ENCODE data around the gene RLBP1.

RLBP1 gene

DNA sequence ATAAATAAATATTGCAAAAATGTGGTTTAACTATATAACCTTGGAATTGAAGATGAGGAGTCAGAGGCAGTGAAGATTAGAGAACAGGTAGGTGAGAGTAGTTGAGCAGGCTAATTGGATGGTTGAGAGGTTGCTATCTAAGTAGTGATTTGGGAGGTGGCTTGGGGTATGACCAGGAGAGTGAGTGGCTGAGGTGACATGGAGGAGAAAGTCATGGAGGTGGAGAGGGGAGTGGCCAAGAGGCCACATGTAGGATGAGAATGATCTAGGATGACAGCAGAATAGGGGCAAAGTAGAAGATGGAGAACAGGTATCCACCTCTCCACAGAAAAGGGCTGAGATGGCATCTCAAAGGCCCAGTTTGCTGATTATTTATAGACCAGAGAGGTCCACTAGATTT lies 10.5 kb upstream of the RLBP1 start:
- no peak for DNase-seq (ENCODE audit: low read depth)
- H3K4me3 ChIP-seq (ENCODE audit: control insufficient read depth, low read depth, low read length): no peak overlapping the region
- TF ChIP-seq, protein P1, sequence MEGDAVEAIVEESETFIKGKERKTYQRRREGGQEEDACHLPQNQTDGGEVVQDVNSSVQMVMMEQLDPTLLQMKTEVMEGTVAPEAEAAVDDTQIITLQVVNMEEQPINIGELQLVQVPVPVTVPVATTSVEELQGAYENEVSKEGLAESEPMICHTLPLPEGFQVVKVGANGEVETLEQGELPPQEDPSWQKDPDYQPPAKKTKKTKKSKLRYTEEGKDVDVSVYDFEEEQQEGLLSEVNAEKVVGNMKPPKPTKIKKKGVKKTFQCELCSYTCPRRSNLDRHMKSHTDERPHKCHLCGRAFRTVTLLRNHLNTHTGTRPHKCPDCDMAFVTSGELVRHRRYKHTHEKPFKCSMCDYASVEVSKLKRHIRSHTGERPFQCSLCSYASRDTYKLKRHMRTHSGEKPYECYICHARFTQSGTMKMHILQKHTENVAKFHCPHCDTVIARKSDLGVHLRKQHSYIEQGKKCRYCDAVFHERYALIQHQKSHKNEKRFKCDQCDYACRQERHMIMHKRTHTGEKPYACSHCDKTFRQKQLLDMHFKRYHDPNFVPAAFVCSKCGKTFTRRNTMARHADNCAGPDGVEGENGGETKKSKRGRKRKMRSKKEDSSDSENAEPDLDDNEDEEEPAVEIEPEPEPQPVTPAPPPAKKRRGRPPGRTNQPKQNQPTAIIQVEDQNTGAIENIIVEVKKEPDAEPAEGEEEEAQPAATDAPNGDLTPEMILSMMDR (conservative IDR thresholded peaks at IDR 0.05; ENCODE audit: control insufficient read depth, insufficient read depth, low read depth, low read length): no peak

DNA sequence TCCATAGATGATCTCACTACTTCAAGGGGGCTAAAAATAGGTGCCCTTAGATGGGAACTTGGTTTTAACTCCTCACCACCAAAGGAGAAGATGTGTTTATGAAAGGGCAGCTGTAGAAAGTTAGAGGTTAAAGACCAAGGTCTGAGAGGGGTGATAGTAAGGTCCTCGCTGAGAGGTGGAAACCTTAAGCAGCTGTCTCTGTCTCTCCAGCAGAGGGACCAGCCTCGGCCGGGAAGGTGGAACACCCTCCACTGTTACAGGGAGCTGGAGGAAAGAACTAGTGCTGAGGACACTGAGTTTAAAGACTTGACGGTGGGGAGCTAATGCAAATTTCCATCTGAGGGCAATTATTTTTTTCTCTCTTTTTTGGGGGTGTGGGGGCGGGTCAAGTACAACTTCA lies 8.9 kb upstream of the RLBP1 start:
- no peak overlapping the region for H3K4me3 ChIP-seq (ENCODE audit: control insufficient read depth, low read depth, low read length)
- no peak for DNase-seq (ENCODE audit: low read depth)
- TF ChIP-seq, protein P1 (conservative IDR thresholded peaks at IDR 0.05; ENCODE audit: control insufficient read depth, insufficient read depth, low read depth, low read length): peak; percentile 22

DNA sequence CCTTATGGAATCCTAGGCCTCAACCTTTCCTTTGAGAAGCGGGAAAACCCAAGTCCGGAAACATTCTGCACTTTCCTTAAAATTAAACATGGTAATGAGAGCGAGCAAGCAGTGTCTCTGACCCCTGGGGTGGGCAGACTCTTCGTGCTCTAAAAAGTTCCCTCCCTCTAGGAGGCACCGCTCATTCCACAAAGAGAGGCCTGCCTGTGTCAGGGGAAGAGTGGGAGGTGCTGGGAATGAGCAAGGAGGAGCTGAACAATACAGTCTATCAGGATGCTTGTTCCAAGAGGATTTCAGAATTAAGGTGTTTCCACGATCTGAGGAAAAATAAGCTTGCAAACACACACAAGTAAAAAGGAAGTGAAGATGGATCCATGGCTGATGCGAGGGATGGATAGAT lies 6.0 kb upstream of the RLBP1 start:
- DNase-seq (ENCODE audit: low read depth): no peak
- H3K4me3 ChIP-seq (ENCODE audit: control insufficient read depth, low read depth, low read length): no peak overlapping the region
- TF ChIP-seq, protein P1 (conservative IDR thresholded peaks at IDR 0.05; ENCODE audit: control insufficient read depth, insufficient read depth, low read depth, low read length): no peak

- TF ChIP-seq, protein P1 (conservative IDR thresholded peaks at IDR 0.05; ENCODE audit: control insufficient read depth, insufficient read depth, low read depth, low read length): no peak
- no peak overlapping the region for H3K4me3 ChIP-seq (ENCODE audit: control insufficient read depth, low read depth, low read length)
- no peak for DNase-seq (ENCODE audit: low read depth)
These were observed 5.2 kb upstream of the RLBP1 start for GRCh38 chr15:89226359-89227221.

GRCh38 chr15:89225588-89225987 lies 4.2 kb upstream of the RLBP1 start:
- no peak overlapping the region for H3K4me3 ChIP-seq (ENCODE audit: control insufficient read depth, low read depth, low read length)
- TF ChIP-seq, protein P1 (conservative IDR thresholded peaks at IDR 0.05; ENCODE audit: control insufficient read depth, insufficient read depth, low read depth, low read length): no peak
- DNase-seq (ENCODE audit: low read depth): no peak

GRCh38 chr15:89218531-89218930 lies 2.8 kb downstream of the RLBP1 start:
- no peak overlapping the region for H3K4me3 ChIP-seq (ENCODE audit: control insufficient read depth, low read depth, low read length)
- no peak for DNase-seq (ENCODE audit: low read depth)
- TF ChIP-seq, protein P1 (conservative IDR thresholded peaks at IDR 0.05; ENCODE audit: control insufficient read depth, insufficient read depth, low read depth, low read length): no peak
